Endodermal cell (in vitro differentiated cells): ENCODE data around the gene NUP153. TPM values are rescaled to one million over a fixed set of nuclear protein-coding genes. Genes with fewer than 3 reads are reported as not detected.
"Not testable (repeated sequence)": the region's sequence is repeated elsewhere in the genome, so short reads cannot be mapped to it uniquely, and the experiment has no call there.

Experiments
- DNase-seq: peaks from one replicate; pipeline ENCODE4 v3.0.0-alpha.2; 2017
- H3K27ac ChIP-seq: 2 replicates; pipeline ENCODE4 v1.5.1; 2013; ENCODE audit warnings: mild to moderate bottlenecking, low read depth, low read length, moderate library complexity
- H3K27me3 ChIP-seq: 2 replicates; pipeline ENCODE4 v1.6.1; 2013; ENCODE audit warnings: mild to moderate bottlenecking, low read length, moderate library complexity; ENCODE audit not compliant: insufficient read depth, control insufficient read depth, poor library complexity, severe bottlenecking
- H3K36me3 ChIP-seq: 2 replicates; pipeline ENCODE4 v1.7.0; 2013; ENCODE audit warnings: mild to moderate bottlenecking, low read length, moderate library complexity; ENCODE audit not compliant: control insufficient read depth, insufficient read depth
- H3K4me1 ChIP-seq: one replicate; pipeline ENCODE4 v1.7.0; 2013; ENCODE audit warnings: low read length; ENCODE audit not compliant: control insufficient read depth, insufficient read depth
- H3K4me3 ChIP-seq: 2 replicates; pipeline ENCODE4 v1.5.1; 2013; ENCODE audit warnings: mild to moderate bottlenecking, low read length, moderate library complexity
- H3K9ac ChIP-seq: 2 replicates; pipeline ENCODE4 v1.6.1; 2013; ENCODE audit warnings: mild to moderate bottlenecking, low read length, moderate library complexity; ENCODE audit not compliant: poor library complexity, severe bottlenecking; ENCODE audit errors: extremely low read depth
- H3K9me3 ChIP-seq: 2 replicates; pipeline ENCODE4 v1.6.1; 2013; ENCODE audit warnings: mild to moderate bottlenecking, low read length, moderate library complexity; ENCODE audit not compliant: control insufficient read depth
- H3K27ac Mint-ChIP-seq: 2 replicates; pipeline ENCODE4 v1.8.0; 2020; ENCODE audit warnings: mixed read lengths
- H3K27me3 Mint-ChIP-seq: 2 replicates; pipeline ENCODE4 v1.8.0; 2021; ENCODE audit warnings: mild to moderate bottlenecking, mixed read lengths; ENCODE audit not compliant: insufficient read depth
- H3K36me3 Mint-ChIP-seq: 2 replicates; pipeline ENCODE4 v1.8.0; 2020; ENCODE audit warnings: low read depth, mixed read lengths
- H3K4me1 Mint-ChIP-seq: 2 replicates; pipeline ENCODE4 v1.8.0; 2020; ENCODE audit warnings: mixed read lengths
- H3K4me3 Mint-ChIP-seq: 2 replicates; pipeline ENCODE4 v1.8.0; 2020; ENCODE audit warnings: mild to moderate bottlenecking, moderate library complexity, mixed read lengths
- H3K9me3 Mint-ChIP-seq: 2 replicates; pipeline ENCODE4 v1.8.0; 2020; ENCODE audit warnings: mild to moderate bottlenecking, mixed read lengths
- CTCF ChIP-seq: fragments of 200-600 bp; sonication (generic); conservative IDR thresholded peaks from 2 replicates; pipeline ENCODE4 v1.5.0; 2021; ENCODE audit warnings: antibody characterized with exemption, mild to moderate bottlenecking
- WGBS, 2 experiments: methylation state at CpG; one replicate each; pipeline versions ENCODE4 v1.1.5 to v1.1.7; 2013; ENCODE audit warnings: missing lambda C conversion rate in 2 of 2, mixed read lengths in 1 of 2; ENCODE audit not compliant: insufficient coverage in 1 of 2, insufficient read length in 1 of 2; 5-methylcytosine and 5-hydroxymethylcytosine counted together
- total RNA-seq, 2 donors: library from RNA; stranded (reverse); fragmentation: NEBNext Ultra II Directional in 1 of 2; extraction: Animal tissue kit (Norgen Biotek cat#: 25700) in 1 of 2; gene quantifications; 2 replicates in 1 of 2; 3 replicates in 1 of 2; pipeline ENCODE4 v1.2.1, GENCODE V29; 2021

NUP153 gene
- total RNA-seq, 2 donors from 2014 or later: 58.9 to 69.6 TPM

DNA sequence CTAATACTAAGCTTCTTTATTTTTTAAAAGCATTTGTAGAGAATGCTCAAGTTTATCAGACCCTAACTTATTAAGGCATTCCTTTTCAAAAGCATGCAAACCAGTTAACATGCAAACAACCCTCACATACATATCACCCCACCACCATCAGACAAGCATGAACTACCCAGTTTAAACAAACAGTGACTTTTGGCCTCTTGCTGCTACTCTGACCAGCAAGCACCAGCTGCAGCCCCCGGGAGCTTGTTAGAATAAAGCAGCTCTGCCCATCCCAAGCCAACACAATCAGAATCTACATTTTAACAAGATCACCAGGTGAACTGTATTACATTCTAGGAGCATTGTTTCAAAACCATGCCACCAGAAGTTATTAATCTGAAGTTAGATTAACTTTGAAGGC, 5.9 kb upstream of the NUP153 start:
- Mint-ChIP-seq H3K4me3 (no peak overlapping the region), H3K36me3 (no peaks in the 10 kb centered on the region), H3K27me3 (no peaks in the 10 kb centered on the region), H3K9me3 (no peaks in the 10 kb centered on the region), H3K4me1 (peaks cover 5% of the 10 kb centered on the region), H3K27ac (peak overlapping the region; percentile 63)
- no peaks in the 10 kb centered on the region for H3K27me3 ChIP-seq
- H3K27ac ChIP-seq: no peak overlapping the region
- WGBS, 2 experiments: 66% methylated on average over 1 of the region's 1 CpG; no CpG with 5 or more reads in 1 of the 2 experiments
- no peak overlapping the region for H3K4me3 ChIP-seq
- TF ChIP-seq CTCF: no peak
- peaks cover 4% of the 10 kb centered on the region for H3K4me1 ChIP-seq
- H3K9me3 ChIP-seq: no peaks in the 10 kb centered on the region
- no peaks in the 10 kb centered on the region for H3K36me3 ChIP-seq
- H3K9ac ChIP-seq: no peak overlapping the region
- DNase-seq: no peak

- no peak overlapping the region for H3K27ac Mint-ChIP-seq
- TF ChIP-seq CTCF: no peak
- Histone ChIP-seq H3K4me1 (peaks cover 4% of the 10 kb centered on the region), H3K36me3 (no peaks in the 10 kb centered on the region), H3K4me3 (no peak overlapping the region), H3K27ac (no peak overlapping the region), H3K27me3 (no peaks in the 10 kb centered on the region), H3K9ac (no peak overlapping the region), H3K9me3 (no peaks in the 10 kb centered on the region)
- no peaks in the 10 kb centered on the region for H3K36me3 Mint-ChIP-seq
- no peaks in the 10 kb centered on the region for H3K27me3 Mint-ChIP-seq
- H3K9me3 Mint-ChIP-seq: no peaks in the 10 kb centered on the region
- peaks cover 5% of the 10 kb centered on the region for H3K4me1 Mint-ChIP-seq
- WGBS, 2 experiments: 88 to 100% methylated on average over 1 to 3 of the region's 3 CpGs
- no peak overlapping the region for H3K4me3 Mint-ChIP-seq
- no peak for DNase-seq
These were observed 3.6 kb upstream of the NUP153 start for GRCh38 chr6:17710331-17710730.

DNA sequence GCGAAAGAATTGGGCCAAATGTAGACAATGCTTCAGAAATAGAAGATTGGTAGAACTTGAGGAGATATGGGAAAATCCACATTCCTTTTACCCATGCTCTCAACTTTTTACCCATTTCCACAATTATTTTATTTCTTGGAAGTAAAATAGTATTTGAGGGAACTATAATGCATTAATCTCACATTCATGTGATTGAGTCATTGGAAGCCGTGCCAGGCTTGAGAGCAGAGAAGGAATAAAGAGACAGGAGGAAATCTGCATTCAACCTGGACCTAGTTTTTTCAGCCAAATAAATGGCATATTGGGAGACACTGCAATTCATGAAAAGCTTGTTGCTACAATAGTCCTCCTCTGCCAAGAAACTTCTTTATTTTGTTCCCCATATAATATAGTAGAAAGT, 2.8 kb upstream of the NUP153 start:
- TF ChIP-seq CTCF: no peak
- H3K4me1 Mint-ChIP-seq: peaks cover 5% of the 10 kb centered on the region
- no peaks in the 10 kb centered on the region for H3K27me3 ChIP-seq
- no peak overlapping the region for H3K27ac Mint-ChIP-seq
- DNase-seq: no peak
- no peak overlapping the region for H3K9ac ChIP-seq
- H3K9me3 ChIP-seq: no peaks in the 10 kb centered on the region
- H3K4me1 ChIP-seq: peaks cover 4% of the 10 kb centered on the region
- no peaks in the 10 kb centered on the region for H3K27me3 Mint-ChIP-seq
- H3K4me3 ChIP-seq: no peak overlapping the region
- H3K36me3 Mint-ChIP-seq: no peaks in the 10 kb centered on the region
- no peaks in the 10 kb centered on the region for H3K9me3 Mint-ChIP-seq
- H3K4me3 Mint-ChIP-seq: no peak overlapping the region
- no peak overlapping the region for H3K27ac ChIP-seq
- 89 to 99% methylated on average over 1 to 2 of the region's 2 CpGs for WGBS, 2 experiments
- H3K36me3 ChIP-seq: no peaks in the 10 kb centered on the region

GRCh38 chr6:17708035-17708434, 1.3 kb upstream of the NUP153 start:
- H3K4me3 Mint-ChIP-seq, H3K36me3 ChIP-seq, H3K36me3 Mint-ChIP-seq, H3K27me3 ChIP-seq, H3K4me3 ChIP-seq, H3K9ac ChIP-seq, H3K4me1 Mint-ChIP-seq, H3K27ac ChIP-seq, H3K27me3 Mint-ChIP-seq, H3K9me3 Mint-ChIP-seq, H3K9me3 ChIP-seq, H3K27ac Mint-ChIP-seq, H3K4me1 ChIP-seq: not testable (repeated sequence)
- WGBS, 2 experiments: 95 to 100% methylated on average over 6 to 12 of the region's 12 CpGs
- DNase-seq: peak; percentile 14
